Osteocyte (in vitro differentiated cells): ENCODE results near the gene UBAP2. TPM values are rescaled to one million over a fixed set of nuclear protein-coding genes. Genes with fewer than 3 reads are reported as not detected.

Source experiments
- DNase-seq: peaks from one replicate; pipeline ENCODE4 v3.0.0; 2021; ENCODE audit warnings: mixed read lengths; ENCODE audit not compliant: unreplicated experiment; ENCODE audit errors: extremely low spot score
- H3K27ac Mint-ChIP-seq: one replicate; pipeline ENCODE4 v1.8.0; 2021; ENCODE audit warnings: mild to moderate bottlenecking, mixed read lengths; ENCODE audit not compliant: unreplicated experiment
- H3K27me3 Mint-ChIP-seq: one replicate; pipeline ENCODE4 v1.8.0; 2021; ENCODE audit warnings: mixed read lengths; ENCODE audit not compliant: unreplicated experiment
- H3K36me3 Mint-ChIP-seq: one replicate; pipeline ENCODE4 v1.8.0; 2021; ENCODE audit warnings: mixed read lengths; ENCODE audit not compliant: unreplicated experiment
- H3K4me1 Mint-ChIP-seq: one replicate; pipeline ENCODE4 v1.8.0; 2021; ENCODE audit warnings: mixed read lengths; ENCODE audit not compliant: unreplicated experiment
- H3K4me3 Mint-ChIP-seq: one replicate; pipeline ENCODE4 v1.8.0; 2021; ENCODE audit warnings: mild to moderate bottlenecking, moderate library complexity, mixed read lengths; ENCODE audit not compliant: unreplicated experiment
- H3K9me3 Mint-ChIP-seq: one replicate; pipeline ENCODE4 v1.8.0; 2021; ENCODE audit warnings: mixed read lengths; ENCODE audit not compliant: unreplicated experiment
- CTCF ChIP-seq: fragments of 200-600 bp; sonication (generic); IDR thresholded peaks from 2 replicates; pipeline ENCODE4 v1.5.0; 2021; ENCODE audit warnings: antibody characterized with exemption, mild to moderate bottlenecking, moderate library complexity
- total RNA-seq: library from RNA; stranded (reverse); gene quantifications from 2 replicates; pipeline ENCODE4 v1.2.1, GENCODE V29; 2021

Gene UBAP2
- total RNA-seq, 1 donor from 2014 or later, result 39.9 TPM

GRCh38 chr9:33921967-33922895 is 126.5 kb downstream of the UBAP2 start:
- H3K4me3 Mint-ChIP-seq, result no peak overlapping the region
- H3K27me3 Mint-ChIP-seq, result no peaks in the 10 kb centered on the region
- peaks cover 48% of the 10 kb centered on the region for H3K36me3 Mint-ChIP-seq
- H3K4me1 Mint-ChIP-seq, result peaks cover 4% of the 10 kb centered on the region
- H3K27ac Mint-ChIP-seq, result peak overlapping the region; percentile 9
- no peaks in the 10 kb centered on the region for H3K9me3 Mint-ChIP-seq
- DNase-seq, result no peak
- TF ChIP-seq CTCF, result peak; percentile 70

DNA sequence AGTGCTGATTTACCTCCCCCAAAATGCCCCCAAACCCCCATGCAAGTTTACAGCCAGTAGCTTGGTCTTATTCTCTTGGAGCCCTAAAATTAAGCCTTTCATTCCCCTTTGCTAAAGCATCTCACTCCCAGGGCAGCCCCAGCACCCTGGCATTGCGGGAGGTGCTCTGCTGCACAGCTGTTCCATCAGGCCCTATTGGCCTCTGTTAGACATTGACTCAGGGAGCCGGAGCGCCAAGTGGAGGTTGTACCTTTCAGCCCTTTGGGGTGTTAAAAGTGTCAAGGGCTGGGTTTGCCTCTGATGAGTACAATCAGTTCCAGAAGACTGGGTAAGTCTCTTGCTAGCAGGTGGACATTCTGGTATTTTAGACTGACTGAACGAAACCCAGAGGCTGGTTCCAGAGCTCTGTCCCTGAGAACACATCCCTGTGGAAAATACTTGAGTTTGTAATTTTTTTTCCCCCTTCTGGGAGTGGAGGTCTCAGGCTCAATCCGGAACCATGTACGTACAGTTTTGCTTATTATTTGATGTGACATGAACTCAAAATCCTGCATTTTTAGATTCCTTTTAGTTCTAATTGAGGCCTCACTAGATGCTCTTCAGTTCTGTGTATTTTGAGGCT is 129.3 kb downstream of the UBAP2 start:
- H3K27me3 Mint-ChIP-seq, result no peaks in the 10 kb centered on the region
- no peak overlapping the region for H3K4me3 Mint-ChIP-seq
- peaks cover 6% of the 10 kb centered on the region for H3K4me1 Mint-ChIP-seq
- no peaks in the 10 kb centered on the region for H3K9me3 Mint-ChIP-seq
- DNase-seq, result no peak
- no peak for TF ChIP-seq CTCF
- H3K27ac Mint-ChIP-seq, result peak overlapping the region; percentile 20
- peaks cover 57% of the 10 kb centered on the region for H3K36me3 Mint-ChIP-seq

DNA sequence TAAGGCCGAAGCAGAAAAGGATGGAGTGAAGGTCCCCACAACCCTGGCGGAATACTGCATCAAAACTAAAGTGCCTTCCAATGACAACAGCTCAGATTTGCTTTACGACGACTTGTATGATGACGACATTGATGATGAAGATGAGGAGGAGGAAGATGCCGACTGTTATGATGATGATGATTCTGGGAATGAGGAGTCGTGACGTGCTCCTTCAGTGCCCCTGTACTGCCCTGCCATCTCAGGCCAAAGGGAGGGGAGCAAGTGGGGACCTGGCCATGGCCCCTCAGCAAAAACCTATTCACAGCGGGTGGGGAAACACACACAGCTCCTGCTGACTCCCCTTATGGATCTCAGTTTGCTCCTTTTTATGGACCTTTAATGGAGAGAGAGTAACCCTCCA is 131.7 kb downstream of the UBAP2 start:
- H3K4me1 Mint-ChIP-seq, result peaks cover 8% of the 10 kb centered on the region
- H3K27ac Mint-ChIP-seq, result peak overlapping the region; percentile 27
- H3K36me3 Mint-ChIP-seq, result peaks cover 59% of the 10 kb centered on the region
- no peak overlapping the region for H3K4me3 Mint-ChIP-seq
- no peak for TF ChIP-seq CTCF
- no peaks in the 10 kb centered on the region for H3K27me3 Mint-ChIP-seq
- DNase-seq, result peak; percentile 62
- no peaks in the 10 kb centered on the region for H3K9me3 Mint-ChIP-seq

GRCh38 chr9:33914887-33915628 is 133.6 kb downstream of the UBAP2 start:
- peaks cover 8% of the 10 kb centered on the region for H3K4me1 Mint-ChIP-seq
- peak overlapping the region; percentile 15 for H3K27ac Mint-ChIP-seq
- no peak for DNase-seq
- H3K9me3 Mint-ChIP-seq, result no peaks in the 10 kb centered on the region
- peaks cover 46% of the 10 kb centered on the region for H3K36me3 Mint-ChIP-seq
- no peaks in the 10 kb centered on the region for H3K27me3 Mint-ChIP-seq
- no peak overlapping the region for H3K4me3 Mint-ChIP-seq
- TF ChIP-seq CTCF, result no peak
